ENCODE measurements around the gene ASB1. TPM values are rescaled to one million over a fixed set of nuclear protein-coding genes. Genes with fewer than 3 reads are reported as not detected.

Gene ASB1
- total and polyA plus RNA-seq, 4 donors: 20.0 to 45.2 (median 37.0) TPM

GRCh38 chr2:238383135-238383534 lies 43.6 kb upstream of the ASB1 start:
- Histone ChIP-seq H3K36me3 (ENCODE audit: control insufficient read depth in 1 of 2, insufficient read depth in 2 of 2, low read length in 1 of 2) (no peaks in the 10 kb centered on the region), H3K4me3 (ENCODE audit: low read length in 2 of 2) (no peak overlapping the region), H3K4me1 (ENCODE audit: control insufficient read depth in 1 of 2, insufficient read depth in 2 of 2, low read length in 2 of 2) (no peaks in the 10 kb centered on the region), H3K27ac (ENCODE audit: low read depth in 1 of 2, low read length in 2 of 2) (no peak overlapping the region), H3K9me3 (ENCODE audit: control insufficient read depth, low read length) (no peaks in the 10 kb centered on the region), H3K27me3 (ENCODE audit: control insufficient read depth in 1 of 2, insufficient read depth in 2 of 2, low read length in 1 of 2) (no peaks in the 10 kb centered on the region)
- 97 to 99% methylated on average over 5 of the region's 5 CpGs for WGBS, 2 donors
- intact Hi-C loops (cut with DNase I): loop anchor here in 1 of 2 donors (5.0 kb wide), 1 partner anchor 39 kb away; no protein-coding TSS in a partner anchor
- ATAC-seq (ENCODE audit: low FRiP score) (no peak), DNase-seq (no peak)

GRCh38 chr2:238383743-238384380 lies 42.9 kb upstream of the ASB1 start:
- Histone ChIP-seq H3K9me3 (ENCODE audit: control insufficient read depth, low read length) (no peaks in the 10 kb centered on the region), H3K27ac (ENCODE audit: low read depth in 1 of 2, low read length in 2 of 2) (no peak overlapping the region), H3K4me3 (ENCODE audit: low read length in 2 of 2) (no peak overlapping the region), H3K27me3 (ENCODE audit: control insufficient read depth in 1 of 2, insufficient read depth in 2 of 2, low read length in 1 of 2) (no peaks in the 10 kb centered on the region), H3K4me1 (ENCODE audit: control insufficient read depth in 1 of 2, insufficient read depth in 2 of 2, low read length in 2 of 2) (no peaks in the 10 kb centered on the region), H3K36me3 (ENCODE audit: control insufficient read depth in 1 of 2, insufficient read depth in 2 of 2, low read length in 1 of 2) (no peaks in the 10 kb centered on the region)
- WGBS, 2 donors: 93 to 95% methylated on average over 7 of the region's 7 CpGs
- no peak for DNase-seq
- ATAC-seq (ENCODE audit: low FRiP score): no peak
- intact Hi-C loops (cut with DNase I): loop anchor here in 1 of 2 donors (5.0 kb wide), 1 partner anchor 38 kb away; no protein-coding TSS in a partner anchor

GRCh38 chr2:238387332-238387731 lies 39.4 kb upstream of the ASB1 start:
- H3K36me3 ChIP-seq (ENCODE audit: control insufficient read depth in 1 of 2, insufficient read depth in 2 of 2, low read length in 1 of 2): no peaks in the 10 kb centered on the region
- H3K27me3 ChIP-seq (ENCODE audit: control insufficient read depth in 1 of 2, insufficient read depth in 2 of 2, low read length in 1 of 2): no peaks in the 10 kb centered on the region
- H3K9me3 ChIP-seq (ENCODE audit: control insufficient read depth, low read length): no peaks in the 10 kb centered on the region
- H3K4me1 ChIP-seq (ENCODE audit: control insufficient read depth in 1 of 2, insufficient read depth in 2 of 2, low read length in 2 of 2): no peaks in the 10 kb centered on the region
- no peak overlapping the region for H3K27ac ChIP-seq (ENCODE audit: low read depth in 1 of 2, low read length in 2 of 2)
- intact Hi-C loops (cut with DNase I): no loop called here
- ATAC-seq (ENCODE audit: low FRiP score) (no peak), DNase-seq (no peak)
- WGBS, 2 donors: 72 to 73% methylated on average over 4 of the region's 4 CpGs
- H3K4me3 ChIP-seq (ENCODE audit: low read length in 2 of 2): no peak overlapping the region

GRCh38 chr2:238388794-238389193 lies 37.9 kb upstream of the ASB1 start:
- Histone ChIP-seq H3K9me3 (ENCODE audit: control insufficient read depth, low read length) (no peaks in the 10 kb centered on the region), H3K27ac (ENCODE audit: low read depth in 1 of 2, low read length in 2 of 2) (no peak overlapping the region), H3K4me1 (ENCODE audit: control insufficient read depth in 1 of 2, insufficient read depth in 2 of 2, low read length in 2 of 2) (no peaks in the 10 kb centered on the region), H3K36me3 (ENCODE audit: control insufficient read depth in 1 of 2, insufficient read depth in 2 of 2, low read length in 1 of 2) (no peaks in the 10 kb centered on the region), H3K27me3 (ENCODE audit: control insufficient read depth in 1 of 2, insufficient read depth in 2 of 2, low read length in 1 of 2) (no peaks in the 10 kb centered on the region), H3K4me3 (ENCODE audit: low read length in 2 of 2) (no peak overlapping the region)
- 43 to 50% methylated on average over 8 of the region's 8 CpGs for WGBS, 2 donors
- no peak for DNase-seq
- intact Hi-C loops (cut with DNase I): no loop called here
- ATAC-seq (ENCODE audit: low FRiP score): no peak

GRCh38 chr2:238389988-238390589 lies 36.6 kb upstream of the ASB1 start:
- Histone ChIP-seq H3K27me3 (ENCODE audit: control insufficient read depth in 1 of 2, insufficient read depth in 2 of 2, low read length in 1 of 2) (no peaks in the 10 kb centered on the region), H3K27ac (ENCODE audit: low read depth in 1 of 2, low read length in 2 of 2) (peak overlapping the region in 1 of 2 donors; percentile 87), H3K36me3 (ENCODE audit: control insufficient read depth in 1 of 2, insufficient read depth in 2 of 2, low read length in 1 of 2) (no peaks in the 10 kb centered on the region), H3K9me3 (ENCODE audit: control insufficient read depth, low read length) (no peaks in the 10 kb centered on the region), H3K4me3 (ENCODE audit: low read length in 2 of 2) (no peak overlapping the region), H3K4me1 (ENCODE audit: control insufficient read depth in 1 of 2, insufficient read depth in 2 of 2, low read length in 2 of 2) (no peaks in the 10 kb centered on the region)
- WGBS, 2 donors: 9 to 14% methylated on average over 10 of the region's 10 CpGs
- intact Hi-C loops (cut with DNase I): loop anchor here in 1 of 2 donors (5.0 kb wide), 1 partner anchor 37 kb away; the partner anchor contains the start of gene ASB1
- no peak for ATAC-seq (ENCODE audit: low FRiP score)
- DNase-seq: no peak

- Histone ChIP-seq H3K4me1 (ENCODE audit: control insufficient read depth in 1 of 2, insufficient read depth in 2 of 2, low read length in 2 of 2) (no peaks in the 10 kb centered on the region), H3K4me3 (ENCODE audit: low read length in 2 of 2) (no peak overlapping the region), H3K27ac (ENCODE audit: low read depth in 1 of 2, low read length in 2 of 2) (no peak overlapping the region), H3K9me3 (ENCODE audit: control insufficient read depth, low read length) (no peaks in the 10 kb centered on the region), H3K36me3 (ENCODE audit: control insufficient read depth in 1 of 2, insufficient read depth in 2 of 2, low read length in 1 of 2) (no peaks in the 10 kb centered on the region), H3K27me3 (ENCODE audit: control insufficient read depth in 1 of 2, insufficient read depth in 2 of 2, low read length in 1 of 2) (no peaks in the 10 kb centered on the region)
- 96 to 97% methylated on average over 6 of the region's 6 CpGs for WGBS, 2 donors
- ATAC-seq (ENCODE audit: low FRiP score) (no peak), DNase-seq (no peak)
- intact Hi-C loops (cut with DNase I): loop anchor here in 1 of 2 donors (5.0 kb wide), 1 partner anchor 36 kb away; the partner anchor contains the start of gene ASB1
Measured at GRCh38 chr2:238391042-238391689, 35.6 kb upstream of the ASB1 start.

- DNase-seq (no peak), ATAC-seq (ENCODE audit: low FRiP score) (no peak)
- Histone ChIP-seq H3K36me3 (ENCODE audit: control insufficient read depth in 1 of 2, insufficient read depth in 2 of 2, low read length in 1 of 2) (no peaks in the 10 kb centered on the region), H3K9me3 (ENCODE audit: control insufficient read depth, low read length) (no peaks in the 10 kb centered on the region), H3K4me3 (ENCODE audit: low read length in 2 of 2) (no peak overlapping the region), H3K27me3 (ENCODE audit: control insufficient read depth in 1 of 2, insufficient read depth in 2 of 2, low read length in 1 of 2) (no peaks in the 10 kb centered on the region), H3K27ac (ENCODE audit: low read depth in 1 of 2, low read length in 2 of 2) (no peak overlapping the region), H3K4me1 (ENCODE audit: control insufficient read depth in 1 of 2, insufficient read depth in 2 of 2, low read length in 2 of 2) (no peaks in the 10 kb centered on the region)
- 96% methylated on average over 7 of the region's 7 CpGs for WGBS, 2 donors
- intact Hi-C loops (cut with DNase I): no loop called here
Measured at GRCh38 chr2:238396663-238397062, 30.1 kb upstream of the ASB1 start.

- no peak for ATAC-seq (ENCODE audit: low FRiP score)
- no peaks in the 10 kb centered on the region for H3K27me3 ChIP-seq (ENCODE audit: control insufficient read depth in 1 of 2, insufficient read depth in 2 of 2, low read length in 1 of 2)
- WGBS, 2 donors: 77 to 88% methylated on average over 14 of the region's 14 CpGs
- no peaks in the 10 kb centered on the region for H3K4me1 ChIP-seq (ENCODE audit: control insufficient read depth in 1 of 2, insufficient read depth in 2 of 2, low read length in 2 of 2)
- no peaks in the 10 kb centered on the region for H3K9me3 ChIP-seq (ENCODE audit: control insufficient read depth, low read length)
- H3K36me3 ChIP-seq (ENCODE audit: control insufficient read depth in 1 of 2, insufficient read depth in 2 of 2, low read length in 1 of 2): no peaks in the 10 kb centered on the region
- no peak for DNase-seq
- no peak overlapping the region for H3K4me3 ChIP-seq (ENCODE audit: low read length in 2 of 2)
- H3K27ac ChIP-seq (ENCODE audit: low read depth in 1 of 2, low read length in 2 of 2): no peak overlapping the region
- intact Hi-C loops (cut with DNase I): no loop called here
Measured at GRCh38 chr2:238397356-238397755, 29.4 kb upstream of the ASB1 start.
